HG03108 (cell line): Measurements from ENCODE around the gene SNRPE.

Source experiments
- ATAC-seq: cut with Tn5 transposase; IDR thresholded peaks from one replicate; pipeline ENCODE4 v1.9.1; 2021; ENCODE audit warnings: moderate library complexity; ENCODE audit not compliant: unreplicated experiment

The SNRPE gene

GRCh38 chr1:203878422-203878821 is 17.0 kb downstream of the SNRPE start:
- no peak for ATAC-seq

- ATAC-seq: no peak
These were observed 19.2 kb downstream of the SNRPE start for GRCh38 chr1:203880606-203881005.

- ATAC-seq: no peak
These were observed 27.4 kb downstream of the SNRPE start for GRCh38 chr1:203888807-203889251.

GRCh38 chr1:203891950-203892349 is 30.6 kb downstream of the SNRPE start:
- no peak for ATAC-seq

GRCh38 chr1:203898458-203899352 is 37.3 kb downstream of the SNRPE start:
- ATAC-seq: no peak

GRCh38 chr1:203899353-203899716 is 37.9 kb downstream of the SNRPE start:
- no peak for ATAC-seq

GRCh38 chr1:203899869-203900714 is 38.7 kb downstream of the SNRPE start:
- ATAC-seq: no peak

GRCh38 chr1:203901581-203901980 is 40.2 kb downstream of the SNRPE start:
- ATAC-seq: no peak

GRCh38 chr1:203905275-203905674 is 43.9 kb downstream of the SNRPE start:
- no peak for ATAC-seq

- ATAC-seq: no peak
These were observed 45.5 kb downstream of the SNRPE start for GRCh38 chr1:203906932-203907331.

GRCh38 chr1:203907901-203908300 is 46.5 kb downstream of the SNRPE start:
- ATAC-seq: no peak

GRCh38 chr1:203911806-203912205 is 50.4 kb downstream of the SNRPE start:
- ATAC-seq: no peak

GRCh38 chr1:203913073-203913521 is 51.7 kb downstream of the SNRPE start:
- ATAC-seq: no peak

GRCh38 chr1:203914292-203914691 is 52.9 kb downstream of the SNRPE start:
- no peak for ATAC-seq

- ATAC-seq: no peak
These were observed 54.4 kb downstream of the SNRPE start for GRCh38 chr1:203915811-203916210.

- ATAC-seq: no peak
These were observed 55.4 kb downstream of the SNRPE start for GRCh38 chr1:203916756-203917155.
